ENCODE results near the gene LYRM7.

The LYRM7 gene

DNA sequence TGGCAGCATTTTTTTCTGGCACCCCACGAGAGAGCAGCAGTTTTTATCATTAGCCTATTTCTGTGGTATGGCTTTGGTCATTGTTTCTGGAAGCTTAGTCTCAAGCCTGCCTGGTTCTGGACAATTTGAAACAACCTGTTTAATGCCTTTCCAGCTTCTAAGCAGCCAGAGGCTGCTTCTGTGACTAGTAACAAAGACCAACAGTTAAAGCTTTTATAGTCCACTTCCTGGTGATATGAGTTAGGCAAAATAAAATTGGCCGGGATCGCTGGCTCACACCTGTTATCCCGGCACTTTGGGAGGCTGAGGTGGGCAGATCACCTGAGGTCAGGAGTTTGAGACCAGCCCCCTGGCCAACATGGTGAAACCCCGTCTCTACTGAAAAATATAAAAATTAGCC is 24.0 kb downstream of the LYRM7 start:
- H3K27me3 ChIP-seq (replicated peaks; ENCODE audit: insufficient read depth, low read length) = no peaks in the 10 kb centered on the region
- no peak for DNase-seq
- H4K20me1 ChIP-seq (ENCODE audit: insufficient read depth, low read length) = no peaks in the 10 kb centered on the region
- H3K4me1 ChIP-seq (ENCODE audit: low read length) = no peaks in the 10 kb centered on the region
- H3K4me3 ChIP-seq (ENCODE audit: low read length) = no peak overlapping the region
- H3K9ac ChIP-seq (ENCODE audit: low read length) = no peak overlapping the region
- H2AFZ ChIP-seq (ENCODE audit: low read length) = no peak overlapping the region
- H3K9me3 ChIP-seq (replicated peaks; ENCODE audit: insufficient read depth, low read length) = no peaks in the 10 kb centered on the region
- no peak overlapping the region for H3K27ac ChIP-seq (ENCODE audit: low read length)
- no peaks in the 10 kb centered on the region for H3K36me3 ChIP-seq (replicated peaks; ENCODE audit: insufficient read depth, low read length)
- no peaks in the 10 kb centered on the region for H3F3A ChIP-seq (ENCODE audit: insufficient read depth, low read length)
- H3K4me2 ChIP-seq (ENCODE audit: low read depth, low read length) = no peak overlapping the region
- H3K9me2 ChIP-seq (replicated peaks; ENCODE audit: insufficient read depth, low read length) = no peaks in the 10 kb centered on the region
- no peaks in the 10 kb centered on the region for H3K79me2 ChIP-seq (ENCODE audit: low read length)
- TF ChIP-seq, protein P1, sequence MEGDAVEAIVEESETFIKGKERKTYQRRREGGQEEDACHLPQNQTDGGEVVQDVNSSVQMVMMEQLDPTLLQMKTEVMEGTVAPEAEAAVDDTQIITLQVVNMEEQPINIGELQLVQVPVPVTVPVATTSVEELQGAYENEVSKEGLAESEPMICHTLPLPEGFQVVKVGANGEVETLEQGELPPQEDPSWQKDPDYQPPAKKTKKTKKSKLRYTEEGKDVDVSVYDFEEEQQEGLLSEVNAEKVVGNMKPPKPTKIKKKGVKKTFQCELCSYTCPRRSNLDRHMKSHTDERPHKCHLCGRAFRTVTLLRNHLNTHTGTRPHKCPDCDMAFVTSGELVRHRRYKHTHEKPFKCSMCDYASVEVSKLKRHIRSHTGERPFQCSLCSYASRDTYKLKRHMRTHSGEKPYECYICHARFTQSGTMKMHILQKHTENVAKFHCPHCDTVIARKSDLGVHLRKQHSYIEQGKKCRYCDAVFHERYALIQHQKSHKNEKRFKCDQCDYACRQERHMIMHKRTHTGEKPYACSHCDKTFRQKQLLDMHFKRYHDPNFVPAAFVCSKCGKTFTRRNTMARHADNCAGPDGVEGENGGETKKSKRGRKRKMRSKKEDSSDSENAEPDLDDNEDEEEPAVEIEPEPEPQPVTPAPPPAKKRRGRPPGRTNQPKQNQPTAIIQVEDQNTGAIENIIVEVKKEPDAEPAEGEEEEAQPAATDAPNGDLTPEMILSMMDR (IDR thresholded peaks at IDR 0.05; ENCODE audit: low read length) = no peak
- TF ChIP-seq EZH2phosphoT487 (IDR thresholded peaks at IDR 0.05; ENCODE audit: low read length) (no peak), EZH2 (optimal IDR thresholded peaks at IDR 0.05; ENCODE audit: low read depth, low read length) (no peak)

DNA sequence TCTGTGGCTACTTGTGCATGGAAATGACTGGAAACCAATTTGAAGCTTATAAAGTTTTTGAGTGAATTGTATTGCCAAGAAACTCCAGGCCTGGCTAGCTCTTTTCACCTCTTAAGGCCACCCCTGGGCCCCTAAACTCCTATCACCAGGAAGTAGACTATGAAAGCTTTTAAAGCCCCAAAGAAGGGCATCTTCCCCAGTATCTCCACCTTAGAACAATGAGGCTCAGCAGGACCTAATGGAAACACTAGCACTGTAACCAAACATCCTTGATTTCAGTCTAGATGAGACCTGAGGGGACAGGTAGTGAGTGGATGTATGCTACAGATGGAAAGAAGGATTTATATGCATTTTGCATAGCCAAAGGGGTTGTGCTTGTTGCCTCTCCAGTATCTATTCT is 25.0 kb downstream of the LYRM7 start:
- H3K4me3 ChIP-seq (ENCODE audit: low read length) = no peak overlapping the region
- no peaks in the 10 kb centered on the region for H3K79me2 ChIP-seq (ENCODE audit: low read length)
- no peak overlapping the region for H3K27ac ChIP-seq (ENCODE audit: low read length)
- no peak overlapping the region for H3K9ac ChIP-seq (ENCODE audit: low read length)
- no peak for DNase-seq
- TF ChIP-seq EZH2 (optimal IDR thresholded peaks at IDR 0.05; ENCODE audit: low read depth, low read length) (no peak), EZH2phosphoT487 (IDR thresholded peaks at IDR 0.05; ENCODE audit: low read length) (no peak)
- TF ChIP-seq, protein P1 (IDR thresholded peaks at IDR 0.05; ENCODE audit: low read length) = no peak
- H4K20me1 ChIP-seq (ENCODE audit: insufficient read depth, low read length) = no peaks in the 10 kb centered on the region
- H3K9me3 ChIP-seq (replicated peaks; ENCODE audit: insufficient read depth, low read length) = no peaks in the 10 kb centered on the region
- H3K36me3 ChIP-seq (replicated peaks; ENCODE audit: insufficient read depth, low read length) = no peaks in the 10 kb centered on the region
- no peak overlapping the region for H3K4me2 ChIP-seq (ENCODE audit: low read depth, low read length)
- H2AFZ ChIP-seq (ENCODE audit: low read length) = no peak overlapping the region
- no peaks in the 10 kb centered on the region for H3F3A ChIP-seq (ENCODE audit: insufficient read depth, low read length)
- no peaks in the 10 kb centered on the region for H3K4me1 ChIP-seq (ENCODE audit: low read length)
- no peaks in the 10 kb centered on the region for H3K27me3 ChIP-seq (replicated peaks; ENCODE audit: insufficient read depth, low read length)
- no peaks in the 10 kb centered on the region for H3K9me2 ChIP-seq (replicated peaks; ENCODE audit: insufficient read depth, low read length)

DNA sequence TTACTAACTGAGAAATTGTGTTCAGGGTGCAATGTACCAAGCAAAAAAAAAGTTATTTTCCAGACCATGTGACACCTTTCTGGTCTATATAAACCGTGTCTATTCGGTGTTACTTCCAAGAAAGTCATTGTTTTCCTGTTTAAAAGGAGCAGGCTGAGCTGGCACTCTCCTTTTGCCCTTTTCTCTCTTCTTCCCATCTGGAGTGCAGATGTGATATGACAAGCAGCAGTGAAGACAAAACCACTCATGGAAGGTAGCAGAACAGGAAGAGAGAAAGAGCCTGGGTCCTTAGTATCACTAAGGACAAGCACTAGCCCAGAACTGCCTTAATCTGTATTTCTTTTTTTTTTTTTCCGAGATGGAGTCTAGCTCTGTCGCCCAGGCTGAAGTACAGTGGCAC is 25.6 kb downstream of the LYRM7 start:
- H3K9me3 ChIP-seq (replicated peaks; ENCODE audit: insufficient read depth, low read length) = no peaks in the 10 kb centered on the region
- H2AFZ ChIP-seq (ENCODE audit: low read length) = no peak overlapping the region
- no peaks in the 10 kb centered on the region for H3K79me2 ChIP-seq (ENCODE audit: low read length)
- TF ChIP-seq, protein P1 (IDR thresholded peaks at IDR 0.05; ENCODE audit: low read length) = no peak
- no peak for TF ChIP-seq EZH2 (optimal IDR thresholded peaks at IDR 0.05; ENCODE audit: low read depth, low read length)
- H4K20me1 ChIP-seq (ENCODE audit: insufficient read depth, low read length) = no peaks in the 10 kb centered on the region
- no peaks in the 10 kb centered on the region for H3K27me3 ChIP-seq (replicated peaks; ENCODE audit: insufficient read depth, low read length)
- H3F3A ChIP-seq (ENCODE audit: insufficient read depth, low read length) = no peaks in the 10 kb centered on the region
- H3K4me1 ChIP-seq (ENCODE audit: low read length) = no peaks in the 10 kb centered on the region
- no peak overlapping the region for H3K4me2 ChIP-seq (ENCODE audit: low read depth, low read length)
- H3K9me2 ChIP-seq (replicated peaks; ENCODE audit: insufficient read depth, low read length) = no peaks in the 10 kb centered on the region
- no peak overlapping the region for H3K9ac ChIP-seq (ENCODE audit: low read length)
- H3K27ac ChIP-seq (ENCODE audit: low read length) = no peak overlapping the region
- no peak for DNase-seq
- no peak overlapping the region for H3K4me3 ChIP-seq (ENCODE audit: low read length)
- no peaks in the 10 kb centered on the region for H3K36me3 ChIP-seq (replicated peaks; ENCODE audit: insufficient read depth, low read length)

Measured in MM.1S (cell line).